HG02798 (cell line): ENCODE results near the gene SLIT3.

Experiments
- ATAC-seq: cut with Tn5 transposase; IDR thresholded peaks from one replicate; pipeline ENCODE4 v1.9.1; 2021; ENCODE audit warnings: mild to moderate bottlenecking; ENCODE audit not compliant: unreplicated experiment, poor library complexity

Gene SLIT3

DNA sequence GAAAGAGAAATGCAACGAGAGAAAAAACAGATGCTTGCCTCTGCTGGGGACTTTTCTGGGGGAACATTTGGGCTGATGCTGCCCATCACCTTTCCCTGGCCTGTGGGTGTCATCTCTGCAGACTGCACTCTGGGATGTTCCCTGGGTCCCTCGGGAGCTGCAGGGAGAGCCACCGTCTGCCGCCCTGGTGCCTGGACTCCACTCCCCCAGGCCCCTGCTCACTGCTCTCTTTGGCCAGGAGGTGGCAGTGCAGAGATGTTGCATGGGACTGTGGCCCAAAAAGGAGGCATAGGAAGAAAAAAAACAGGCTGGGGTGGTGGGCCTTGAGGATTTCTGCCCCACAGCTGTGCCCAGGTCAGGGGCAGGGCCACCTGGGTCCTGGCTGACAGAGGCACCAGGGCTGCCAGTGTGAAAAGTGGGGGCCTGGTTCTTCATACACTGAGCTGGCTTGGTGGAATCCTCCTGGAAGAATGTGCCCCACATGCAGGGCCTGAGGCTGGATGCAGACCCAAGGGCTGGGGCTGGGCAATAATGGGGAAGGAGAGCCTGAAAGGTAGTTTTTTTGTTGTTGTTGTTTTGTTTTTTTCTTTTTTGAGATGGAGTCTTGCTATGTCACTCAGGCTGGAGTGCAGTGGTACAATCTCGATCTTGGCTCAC is 353.6 kb downstream of the SLIT3 start:
- peak; percentile 68 for ATAC-seq

DNA sequence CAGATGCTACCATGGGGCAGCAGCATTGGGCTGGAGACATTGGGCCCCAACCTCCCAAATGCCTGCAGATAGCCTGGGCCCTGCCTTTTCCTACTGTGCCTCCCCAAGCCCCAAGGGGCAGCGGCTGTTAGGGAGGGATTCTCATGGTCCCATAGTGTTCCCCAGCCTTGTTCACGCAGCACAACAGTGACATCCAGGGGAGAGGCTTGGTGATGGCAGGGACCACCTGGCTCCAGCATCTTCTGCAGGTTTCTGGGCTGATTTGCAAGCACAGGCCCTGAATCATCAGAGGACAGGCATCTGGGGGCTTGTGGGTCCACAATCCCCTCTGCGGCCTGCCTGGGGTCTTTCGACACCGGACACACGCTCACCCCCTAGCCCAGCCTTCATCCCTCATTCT is 354.6 kb downstream of the SLIT3 start:
- ATAC-seq = no peak

DNA sequence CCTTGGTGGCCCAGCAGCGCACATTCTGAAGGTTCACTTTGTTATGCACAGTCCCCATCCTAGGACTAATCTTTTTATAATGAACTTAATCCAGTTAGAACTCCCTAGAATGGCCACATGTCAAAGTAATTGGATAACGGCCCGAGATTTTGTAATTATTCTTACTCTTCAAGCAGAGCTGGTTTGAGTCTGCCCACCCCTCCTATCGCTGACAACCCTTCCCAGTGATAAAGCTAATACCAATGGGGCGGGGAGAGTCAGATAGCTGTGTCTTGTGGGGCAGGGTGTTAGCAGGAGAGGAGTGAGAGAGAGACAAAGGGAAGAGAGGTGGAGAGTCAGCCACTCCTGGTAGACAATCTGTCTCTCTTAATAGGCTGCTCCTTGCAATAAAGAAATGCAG is 356.9 kb downstream of the SLIT3 start:
- no peak for ATAC-seq

GRCh38 chr5:168943091-168943884 is 357.7 kb downstream of the SLIT3 start:
- ATAC-seq = no peak

GRCh38 chr5:168941901-168942300 is 359.0 kb downstream of the SLIT3 start:
- no peak for ATAC-seq

- no peak for ATAC-seq
Measured at GRCh38 chr5:168940712-168941111, 360.2 kb downstream of the SLIT3 start.

- ATAC-seq = no peak
Measured at GRCh38 chr5:168939887-168940544, 360.9 kb downstream of the SLIT3 start.

DNA sequence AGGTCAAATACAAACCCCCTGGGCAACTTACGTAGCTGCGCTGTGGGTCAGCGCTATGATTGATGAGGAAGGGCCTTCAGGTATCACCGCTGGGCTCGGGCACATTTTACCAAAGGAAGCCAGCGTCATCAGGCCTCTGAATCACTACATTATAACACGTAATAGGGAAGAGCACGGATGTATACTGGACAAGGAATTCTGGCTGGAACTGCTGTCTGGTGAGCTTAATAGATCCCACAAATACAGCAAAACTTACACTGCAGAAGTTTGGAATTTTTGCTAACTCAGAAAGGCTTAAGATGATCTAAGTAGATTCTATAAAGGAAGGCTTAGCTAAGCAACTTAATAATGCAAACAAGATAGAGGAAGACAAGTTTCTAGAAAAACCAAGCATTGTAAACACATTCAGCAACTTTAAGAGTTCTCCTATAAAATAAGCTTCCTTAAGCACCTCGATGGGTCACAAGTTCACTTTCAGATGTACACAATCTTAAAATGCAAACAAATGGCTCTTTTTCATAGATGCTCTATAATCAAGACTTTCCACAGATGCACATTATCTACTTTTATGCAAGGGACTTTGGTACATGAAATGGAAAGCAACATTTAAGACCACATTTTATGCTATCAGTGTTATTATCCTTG is 361.7 kb downstream of the SLIT3 start:
- no peak for ATAC-seq

DNA sequence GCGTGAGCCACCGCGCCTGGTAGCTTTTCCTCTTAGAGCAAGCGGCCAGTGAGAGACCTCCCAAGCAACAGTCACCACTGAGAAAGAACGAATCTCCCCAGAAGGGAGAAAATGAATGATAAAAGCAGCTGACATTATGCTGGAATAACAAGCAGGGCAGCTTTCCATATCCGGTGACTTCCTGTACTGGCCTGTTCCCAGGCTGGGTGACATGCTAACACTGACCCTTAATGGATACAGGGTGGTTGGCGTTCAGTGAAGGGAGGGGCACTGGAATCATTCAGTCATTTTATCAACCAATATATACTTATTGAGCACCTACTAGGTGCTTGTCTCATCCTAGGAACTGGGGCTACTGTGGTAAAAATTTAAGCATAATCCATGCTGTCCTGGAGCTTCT is 364.4 kb downstream of the SLIT3 start:
- no peak for ATAC-seq

GRCh38 chr5:168935183-168935582 is 365.8 kb downstream of the SLIT3 start:
- no peak for ATAC-seq

DNA sequence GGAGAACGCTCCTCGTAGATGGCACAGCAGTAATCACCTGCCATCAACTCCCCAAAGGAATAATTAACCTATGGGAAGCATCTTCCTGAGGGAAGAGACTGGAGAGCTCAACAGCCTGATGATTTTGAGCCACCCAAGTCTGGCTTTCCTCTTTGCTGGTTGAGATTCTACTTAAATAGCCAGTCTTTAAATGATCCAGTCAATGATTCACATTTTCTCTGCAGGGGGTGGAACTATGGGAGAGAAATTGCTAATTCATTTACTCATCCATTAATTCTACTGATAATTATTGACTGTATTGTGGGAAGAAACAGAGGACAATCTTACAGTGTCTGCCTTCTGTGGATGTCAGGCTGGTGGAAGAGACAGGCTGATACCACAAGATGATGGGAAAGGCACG is 366.8 kb downstream of the SLIT3 start:
- no peak for ATAC-seq

- no peak for ATAC-seq
Measured at GRCh38 chr5:168932400-168933189, 368.3 kb downstream of the SLIT3 start.

- ATAC-seq = no peak
Measured at GRCh38 chr5:168931638-168932345, 369.1 kb downstream of the SLIT3 start.

DNA sequence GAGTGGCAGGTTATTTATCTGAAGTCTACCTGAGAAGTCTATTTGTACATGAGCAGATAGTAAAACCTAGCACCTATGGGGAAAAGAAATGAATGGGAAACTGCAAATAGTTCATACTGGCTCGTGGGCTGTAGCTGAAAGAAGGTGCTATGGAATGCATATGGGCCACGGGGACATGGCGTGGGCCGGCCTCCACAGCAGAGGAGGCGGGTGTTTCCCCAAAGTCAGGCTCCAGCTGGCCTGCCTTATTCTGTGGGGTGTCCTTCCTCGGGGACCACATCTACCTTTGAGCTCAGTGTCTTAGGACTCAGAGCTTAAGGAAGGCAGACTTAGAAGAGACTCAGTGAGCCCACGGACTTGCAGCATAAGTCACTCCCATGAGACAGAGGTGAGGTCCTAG is 371.3 kb downstream of the SLIT3 start:
- ATAC-seq = no peak

DNA sequence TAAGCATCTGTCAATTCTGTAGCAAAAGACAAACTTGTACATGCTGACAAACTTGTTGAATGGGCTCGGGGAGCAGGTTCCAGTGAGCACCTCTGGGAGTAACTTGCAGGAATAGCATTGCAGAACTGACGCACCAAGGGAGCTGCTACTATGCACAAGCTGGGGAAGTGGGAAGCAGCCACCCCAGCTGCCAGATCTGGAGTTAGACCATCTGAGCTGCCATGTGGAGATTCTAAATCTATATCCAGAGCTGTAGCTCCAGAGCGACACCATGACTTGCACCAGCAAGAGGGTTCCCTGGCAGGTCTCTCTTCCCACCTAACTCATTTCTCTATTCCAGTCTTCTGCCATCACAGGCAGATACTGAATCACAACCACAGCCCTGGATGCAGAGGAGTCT is 375.8 kb downstream of the SLIT3 start:
- ATAC-seq = no peak

DNA sequence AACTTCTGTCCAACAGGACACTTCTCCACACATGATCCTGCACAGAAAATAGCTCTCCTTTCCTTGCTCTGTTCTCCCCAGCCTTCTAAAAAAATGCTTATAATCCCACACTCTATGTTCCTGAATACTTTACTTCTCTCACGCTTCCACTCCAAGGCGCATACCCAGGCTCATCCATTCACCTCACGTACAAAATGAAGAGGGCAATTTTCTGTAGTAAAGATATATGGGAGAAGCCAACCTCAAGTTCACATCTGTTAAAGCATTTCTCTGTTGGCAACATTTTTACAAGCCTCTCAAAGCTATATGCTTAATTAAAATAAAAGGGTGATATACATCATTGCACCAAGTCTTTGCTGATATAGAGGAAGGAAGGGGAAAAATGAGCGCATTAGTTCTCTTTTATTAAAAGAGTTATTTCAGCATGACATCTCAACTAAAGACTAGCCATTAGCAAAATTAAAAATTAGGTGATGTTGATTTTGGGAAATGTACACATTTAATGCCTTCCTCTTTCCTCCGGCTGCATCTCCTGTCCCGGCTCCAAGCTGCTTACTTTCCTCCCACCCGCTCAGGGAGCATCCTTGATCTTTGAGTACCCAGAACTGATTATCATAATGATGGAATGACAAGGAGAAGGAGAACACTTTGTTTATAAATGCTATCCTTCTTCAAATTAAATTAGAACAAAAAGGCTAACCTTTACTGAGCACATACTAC is 379.6 kb downstream of the SLIT3 start:
- no peak for ATAC-seq

- ATAC-seq = no peak
Measured at GRCh38 chr5:168920019-168920810, 380.7 kb downstream of the SLIT3 start.

DNA sequence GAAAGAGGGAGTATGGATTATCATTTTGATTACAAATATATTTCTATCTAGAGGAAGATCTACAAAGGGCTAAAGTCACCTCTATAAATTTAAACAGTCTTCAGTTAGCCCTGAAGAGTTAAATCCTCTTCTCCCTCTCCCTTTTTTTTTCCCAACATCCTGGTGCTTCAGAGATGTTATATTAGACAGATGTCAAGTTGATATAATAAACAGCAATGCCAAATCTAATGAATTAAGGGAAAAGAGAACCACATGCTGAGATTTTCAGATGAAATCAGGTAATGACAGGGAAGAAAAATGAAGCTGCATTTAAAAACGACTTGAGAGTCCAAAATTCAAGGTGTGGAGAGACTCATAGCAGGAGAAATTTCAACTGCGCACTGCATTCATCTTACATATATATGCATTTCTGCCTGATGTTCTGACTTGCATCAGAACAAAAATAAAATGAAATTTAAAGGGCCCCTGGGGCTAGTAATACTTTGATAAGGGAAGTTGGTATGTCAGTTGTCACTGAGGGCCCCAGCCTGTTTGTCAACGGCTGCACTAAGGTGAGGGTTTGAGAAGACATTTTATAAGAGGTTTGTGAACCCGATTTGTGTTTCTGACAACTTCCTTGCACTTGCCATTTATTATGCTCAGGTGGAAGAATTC is 382.9 kb downstream of the SLIT3 start:
- ATAC-seq = no peak
